ENCODE measurements around the gene CLRN1.

CLRN1 gene

DNA sequence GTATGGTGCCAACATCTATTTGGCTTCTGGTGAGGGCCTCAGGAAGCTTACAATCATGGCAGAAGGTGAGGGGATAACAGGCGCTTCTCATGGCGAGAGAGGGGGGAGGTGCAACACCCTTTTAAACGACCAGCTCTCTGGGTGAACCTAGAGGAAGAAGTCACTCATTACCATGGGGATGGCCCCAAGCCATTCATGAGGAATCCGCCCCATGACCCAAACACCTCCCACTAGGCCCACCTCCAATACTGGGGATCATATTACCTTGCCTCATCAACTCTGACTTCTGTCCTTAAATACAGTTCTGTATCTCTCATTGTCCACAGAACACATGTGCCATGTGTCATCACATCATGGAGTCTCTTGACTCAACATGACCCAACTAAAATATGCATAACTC, 37.5 kb upstream of the CLRN1 start:
- TF ChIP-seq, protein P1, sequence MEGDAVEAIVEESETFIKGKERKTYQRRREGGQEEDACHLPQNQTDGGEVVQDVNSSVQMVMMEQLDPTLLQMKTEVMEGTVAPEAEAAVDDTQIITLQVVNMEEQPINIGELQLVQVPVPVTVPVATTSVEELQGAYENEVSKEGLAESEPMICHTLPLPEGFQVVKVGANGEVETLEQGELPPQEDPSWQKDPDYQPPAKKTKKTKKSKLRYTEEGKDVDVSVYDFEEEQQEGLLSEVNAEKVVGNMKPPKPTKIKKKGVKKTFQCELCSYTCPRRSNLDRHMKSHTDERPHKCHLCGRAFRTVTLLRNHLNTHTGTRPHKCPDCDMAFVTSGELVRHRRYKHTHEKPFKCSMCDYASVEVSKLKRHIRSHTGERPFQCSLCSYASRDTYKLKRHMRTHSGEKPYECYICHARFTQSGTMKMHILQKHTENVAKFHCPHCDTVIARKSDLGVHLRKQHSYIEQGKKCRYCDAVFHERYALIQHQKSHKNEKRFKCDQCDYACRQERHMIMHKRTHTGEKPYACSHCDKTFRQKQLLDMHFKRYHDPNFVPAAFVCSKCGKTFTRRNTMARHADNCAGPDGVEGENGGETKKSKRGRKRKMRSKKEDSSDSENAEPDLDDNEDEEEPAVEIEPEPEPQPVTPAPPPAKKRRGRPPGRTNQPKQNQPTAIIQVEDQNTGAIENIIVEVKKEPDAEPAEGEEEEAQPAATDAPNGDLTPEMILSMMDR (IDR thresholded peaks at IDR 0.05): no peak

- TF ChIP-seq, protein P1 (IDR thresholded peaks at IDR 0.05): no peak
Measured at GRCh38 chr3:151009430-151009829, 36.9 kb upstream of the CLRN1 start.

- TF ChIP-seq, protein P1 (IDR thresholded peaks at IDR 0.05): 0 out of 2 replicates have a peak, but pooled peaks have one; percentile 19
Measured at GRCh38 chr3:151008699-151009098, 36.2 kb upstream of the CLRN1 start.

- TF ChIP-seq, protein P1 (IDR thresholded peaks at IDR 0.05): no peak
Measured at GRCh38 chr3:151003768-151004134, 31.2 kb upstream of the CLRN1 start.

- TF ChIP-seq, protein P1 (IDR thresholded peaks at IDR 0.05): no peak
Measured at GRCh38 chr3:151003029-151003767, 30.7 kb upstream of the CLRN1 start.

- TF ChIP-seq, protein P1 (IDR thresholded peaks at IDR 0.05): no peak
Measured at GRCh38 chr3:151002003-151002981, 29.8 kb upstream of the CLRN1 start.

DNA sequence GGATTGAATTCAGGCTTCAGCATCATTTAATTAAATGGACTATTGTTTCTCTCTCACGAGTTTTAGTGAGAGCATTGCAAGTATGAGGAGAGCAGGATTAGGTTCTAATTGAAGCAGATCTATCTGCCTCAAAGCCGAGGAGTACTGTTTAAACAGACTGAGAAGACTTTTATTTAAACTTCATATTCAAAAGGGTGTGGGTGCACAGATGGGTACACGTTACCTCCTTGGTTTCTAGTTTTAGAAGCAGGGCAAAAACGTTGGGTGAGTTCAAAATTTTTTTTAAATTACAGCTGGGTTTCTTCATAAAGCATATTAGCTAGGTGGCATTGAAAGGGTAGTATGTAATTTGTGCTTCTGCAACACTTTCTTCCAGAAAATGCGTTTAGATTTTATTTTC, 26.5 kb upstream of the CLRN1 start:
- TF ChIP-seq, protein P1 (IDR thresholded peaks at IDR 0.05): no peak

Data from LNCAP (cell line).